Measurements from ENCODE around the gene PCGF3. TPM values are rescaled to one million over a fixed set of nuclear protein-coding genes. Genes with fewer than 3 reads are reported as not detected.
A peak's percentile ranks its signal among the peaks of the same experiment; 100 is the strongest.

Gene PCGF3
- total RNA-seq, 1 donor from 2014 or later: 21.5 TPM

DNA sequence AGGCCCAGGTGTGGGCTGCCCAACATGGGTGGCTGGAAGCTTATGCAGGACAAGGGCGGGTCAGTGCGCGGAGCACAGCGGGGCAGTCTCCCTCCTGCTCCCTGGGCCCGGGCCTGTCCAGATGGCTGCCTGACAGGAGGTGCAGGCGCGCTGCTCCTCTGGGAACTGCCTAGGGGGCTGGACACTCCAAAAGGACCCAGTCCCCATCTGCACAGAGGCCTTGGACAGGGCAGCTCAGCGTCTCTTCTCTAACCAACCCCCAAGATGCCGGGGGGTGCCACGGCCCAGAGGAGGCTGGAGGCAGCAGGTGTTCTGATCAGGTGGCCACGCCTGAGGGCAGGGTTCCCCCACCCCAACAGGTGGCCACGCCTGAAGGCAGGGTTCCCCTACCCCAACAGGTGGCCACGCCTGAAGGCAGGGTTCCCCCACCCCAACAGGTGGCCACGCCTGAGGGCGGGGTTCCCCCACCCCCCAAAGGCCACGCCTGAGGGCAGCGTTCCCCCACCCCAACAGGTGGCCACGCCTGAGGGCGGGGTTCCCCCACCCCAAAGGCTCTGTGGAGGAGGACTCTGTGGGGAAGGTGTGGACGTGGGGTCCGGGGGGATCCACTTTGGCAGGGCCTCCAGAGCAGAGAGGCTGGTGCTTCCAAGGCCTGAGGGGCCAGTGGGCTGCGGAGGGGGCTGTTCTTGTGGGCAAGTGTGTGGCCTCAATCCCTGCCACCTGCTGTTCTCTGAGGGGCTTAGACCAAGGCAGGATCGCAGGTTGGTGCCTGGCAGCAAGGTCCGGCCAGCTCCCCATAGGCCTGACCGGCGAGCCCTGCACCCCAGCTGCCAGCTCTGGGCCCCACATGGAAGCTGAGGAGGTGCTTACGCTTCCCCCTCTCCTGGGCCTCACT lies 84.2 kb downstream of the PCGF3 start:
- Histone ChIP-seq H3K27ac (replicated peaks) (no peak overlapping the region), H3K4me1 (peaks cover 54% of the 10 kb centered on the region), H3K4me3 (no peak overlapping the region), H3K9me3 (replicated peaks) (no peaks in the 10 kb centered on the region), H3K27me3 (ENCODE audit: low read depth) (peaks cover 91% of the 10 kb centered on the region), H3K36me3 (no peaks in the 10 kb centered on the region)
- TF ChIP-seq CTCF (IDR thresholded peaks at IDR 0.05; ENCODE audit: borderline replicate concordance): no peak
- intact Hi-C loops (cut with micrococcal nuclease): no loop called here
- no peak for DNase-seq

DNA sequence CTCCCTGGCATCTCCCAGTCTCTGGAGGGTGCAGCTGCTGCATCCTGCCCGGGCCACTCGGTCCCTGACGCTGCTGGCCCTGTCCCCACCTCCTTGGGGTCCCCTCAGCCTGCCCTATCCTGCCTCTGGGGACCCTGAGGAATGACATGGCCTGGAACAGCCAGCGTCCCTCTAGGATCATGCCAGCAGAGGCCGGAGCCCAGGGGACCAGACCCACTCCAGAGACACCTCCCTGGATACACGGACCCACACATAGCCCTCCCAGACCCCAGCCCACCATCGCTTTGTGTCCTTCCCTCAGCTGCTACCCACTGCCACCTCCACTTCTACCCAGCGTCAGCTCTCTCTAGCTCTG lies 84.8 kb downstream of the PCGF3 start:
- H3K9me3 ChIP-seq (replicated peaks): no peaks in the 10 kb centered on the region
- intact Hi-C loops (cut with micrococcal nuclease): no loop called here
- TF ChIP-seq CTCF (IDR thresholded peaks at IDR 0.05; ENCODE audit: borderline replicate concordance): no peak
- H3K4me1 ChIP-seq: peaks cover 54% of the 10 kb centered on the region
- no peak for DNase-seq
- no peak overlapping the region for H3K4me3 ChIP-seq
- H3K36me3 ChIP-seq: no peaks in the 10 kb centered on the region
- no peak overlapping the region for H3K27ac ChIP-seq (replicated peaks)
- peaks cover 91% of the 10 kb centered on the region for H3K27me3 ChIP-seq (ENCODE audit: low read depth)

GRCh38 chr4:791252-791897 lies 85.7 kb downstream of the PCGF3 start:
- intact Hi-C loops (cut with micrococcal nuclease): no loop called here
- no peak overlapping the region for H3K27ac ChIP-seq (replicated peaks)

DNA sequence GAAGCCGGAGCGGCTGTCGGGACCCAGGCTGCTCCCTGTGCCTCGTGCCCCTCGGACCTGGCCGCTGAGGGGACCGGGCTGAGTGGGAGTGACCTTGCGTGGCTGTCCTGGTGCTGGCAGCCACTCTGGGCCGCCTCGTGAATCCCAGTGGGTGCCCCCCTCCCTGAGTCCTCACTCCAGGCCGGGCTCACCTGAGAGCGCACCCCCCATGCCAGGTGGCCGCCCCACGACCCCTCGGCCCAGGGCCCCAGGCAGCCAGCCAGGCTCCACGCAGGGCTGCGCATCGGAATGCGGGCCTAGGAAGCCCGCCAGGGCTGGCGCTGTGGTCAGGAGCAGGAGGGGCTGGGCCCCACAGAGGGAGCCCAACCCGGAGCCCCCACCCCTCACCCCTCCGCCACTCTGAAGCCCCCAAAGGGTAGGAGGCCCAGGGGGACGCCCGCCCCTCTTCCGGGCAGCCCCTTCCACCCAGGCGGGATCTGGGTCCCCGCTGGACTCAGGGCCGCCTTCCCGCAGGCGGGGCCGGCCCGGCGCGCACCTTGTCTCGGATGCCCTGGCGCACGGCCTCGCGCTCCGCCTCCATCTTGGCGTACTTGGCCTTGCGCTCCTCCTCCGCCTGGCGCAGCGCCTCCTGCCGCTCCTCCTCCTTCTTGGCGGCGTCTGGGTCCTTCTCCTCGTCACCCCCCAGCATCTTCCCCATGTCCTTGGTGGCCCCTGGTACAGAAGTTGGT lies 86.4 kb downstream of the PCGF3 start:
- peaks cover 42% of the 10 kb centered on the region for H3K4me1 ChIP-seq
- no peak overlapping the region for H3K27ac ChIP-seq (replicated peaks)
- no peaks in the 10 kb centered on the region for H3K36me3 ChIP-seq
- H3K27me3 ChIP-seq (ENCODE audit: low read depth): peaks cover 91% of the 10 kb centered on the region
- H3K9me3 ChIP-seq (replicated peaks): no peaks in the 10 kb centered on the region
- DNase-seq: no peak
- intact Hi-C loops (cut with micrococcal nuclease): no loop called here
- H3K4me3 ChIP-seq: peak overlapping the region; percentile 38
- no peak for TF ChIP-seq CTCF (IDR thresholded peaks at IDR 0.05; ENCODE audit: borderline replicate concordance)

More at GRCh38 chr4:791252-791897, 85.7 kb downstream of the PCGF3 start:
- Histone ChIP-seq H3K9me3 (replicated peaks) (no peaks in the 10 kb centered on the region), H3K36me3 (no peaks in the 10 kb centered on the region), H3K27me3 (ENCODE audit: low read depth) (peaks cover 91% of the 10 kb centered on the region), H3K4me3 (no peak overlapping the region), H3K4me1 (peaks cover 49% of the 10 kb centered on the region)
- TF ChIP-seq CTCF (IDR thresholded peaks at IDR 0.05; ENCODE audit: borderline replicate concordance): no peak
- no peak for DNase-seq

DNA sequence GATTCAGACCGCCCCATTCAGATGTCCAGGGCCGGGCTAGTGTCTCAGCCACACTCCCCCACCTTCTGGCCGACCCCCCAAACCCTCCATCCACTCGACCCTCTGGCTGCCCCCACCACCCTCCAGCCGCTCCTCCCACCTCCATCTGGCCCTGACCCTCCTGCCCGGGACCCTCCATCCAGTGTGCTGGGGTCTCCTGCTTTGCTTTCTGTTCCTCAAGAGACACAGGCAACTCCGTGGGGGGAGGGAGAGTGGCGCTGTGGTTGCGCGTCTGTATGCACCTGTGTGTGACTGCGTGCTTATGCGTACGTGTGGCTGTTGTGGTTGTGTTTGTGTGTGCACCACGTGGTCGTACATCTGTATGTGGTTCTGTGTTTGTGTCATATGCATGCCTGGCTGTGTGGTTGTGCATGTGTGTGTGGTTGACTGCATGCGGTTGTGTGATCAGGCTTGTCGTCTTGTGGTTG lies 87.0 kb downstream of the PCGF3 start:
- TF ChIP-seq CTCF (IDR thresholded peaks at IDR 0.05; ENCODE audit: borderline replicate concordance): no peak
- Histone ChIP-seq H3K27ac (replicated peaks) (no peak overlapping the region), H3K36me3 (no peaks in the 10 kb centered on the region), H3K27me3 (ENCODE audit: low read depth) (peaks cover 90% of the 10 kb centered on the region), H3K9me3 (replicated peaks) (no peaks in the 10 kb centered on the region), H3K4me1 (peaks cover 40% of the 10 kb centered on the region), H3K4me3 (peak overlapping the region; percentile 38)
- intact Hi-C loops (cut with micrococcal nuclease): no loop called here
- no peak for DNase-seq

Data from left ventricle myocardium inferior (tissue), 1 donor.